ENCODE data around the gene EEFSEC.
A peak's percentile ranks its signal among the peaks of the same experiment; 100 is the strongest.

EEFSEC gene

GRCh38 chr3:128420289-128420688, 267.0 kb downstream of the EEFSEC start:
- DNase-seq, result no peak

- no peak for DNase-seq
These were observed 267.6 kb downstream of the EEFSEC start for GRCh38 chr3:128420720-128421438.

GRCh38 chr3:128421439-128421836, 268.2 kb downstream of the EEFSEC start:
- no peak for DNase-seq

GRCh38 chr3:128421966-128422365, 268.7 kb downstream of the EEFSEC start:
- no peak for DNase-seq

GRCh38 chr3:128422762-128423524, 269.7 kb downstream of the EEFSEC start:
- no peak for DNase-seq

DNA sequence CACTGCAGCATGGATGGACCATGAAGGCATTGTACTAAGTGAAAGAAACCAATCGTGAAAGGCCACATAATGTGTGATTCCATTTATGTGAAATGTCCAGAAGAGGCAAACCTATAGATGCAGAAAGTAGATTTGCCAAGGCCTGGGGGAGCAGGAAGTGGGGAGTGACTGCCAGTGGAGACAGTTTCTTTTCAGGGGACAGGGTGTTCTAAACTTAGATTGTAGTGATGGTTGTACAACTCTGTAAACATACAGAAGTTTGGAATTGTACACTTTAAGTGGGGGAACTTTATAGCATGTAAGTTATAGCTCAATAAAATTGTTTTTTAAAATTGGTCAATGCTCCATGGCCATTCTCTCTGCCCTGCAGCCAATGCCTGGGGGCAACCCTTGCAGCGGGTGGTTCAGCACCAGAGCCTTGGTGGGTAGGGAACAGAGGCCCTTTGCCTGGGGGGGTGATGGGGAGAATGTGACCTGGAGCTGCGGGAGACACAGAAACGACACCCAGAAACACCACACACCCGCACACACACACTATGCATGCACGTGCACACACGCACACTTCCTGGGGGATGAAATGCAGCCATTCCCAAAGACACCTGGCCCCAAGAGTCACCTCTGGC, 270.4 kb downstream of the EEFSEC start:
- DNase-seq, result no peak

DNA sequence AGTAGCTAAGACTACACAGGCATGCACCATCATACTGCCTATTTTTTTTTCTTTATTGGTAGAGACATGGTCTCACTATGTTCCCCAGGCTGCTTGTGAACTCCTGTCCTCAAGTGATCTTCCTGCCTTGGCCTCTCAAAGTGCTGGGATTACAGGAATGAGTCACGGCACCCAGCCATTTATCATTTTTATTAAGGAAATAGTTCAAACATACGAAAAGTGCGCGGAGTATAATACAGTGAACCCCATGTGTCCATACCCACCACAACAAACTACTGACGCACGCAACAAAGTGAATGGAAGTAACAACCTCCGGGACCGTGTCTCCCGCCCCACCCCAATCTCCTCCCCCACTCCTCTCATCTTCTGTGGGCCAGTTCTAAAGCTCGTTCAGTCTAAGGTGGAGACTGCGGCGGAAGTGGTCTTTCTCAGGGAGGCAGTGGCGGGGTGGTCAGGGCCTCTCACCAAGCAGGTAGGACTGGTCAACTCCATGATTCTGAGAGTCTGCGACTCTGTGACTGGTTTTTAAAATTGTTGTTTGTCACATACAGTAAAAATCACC, 271.3 kb downstream of the EEFSEC start:
- DNase-seq, result no peak

GRCh38 chr3:128425142-128425845, 272.0 kb downstream of the EEFSEC start:
- no peak for DNase-seq

GRCh38 chr3:128425846-128426127, 272.5 kb downstream of the EEFSEC start:
- DNase-seq, result no peak

- peak; percentile 87 for DNase-seq
These were observed 273.0 kb downstream of the EEFSEC start for GRCh38 chr3:128426128-128426921.

- DNase-seq, result no peak
These were observed 274.0 kb downstream of the EEFSEC start for GRCh38 chr3:128427175-128427857.

GRCh38 chr3:128427872-128428822, 274.9 kb downstream of the EEFSEC start:
- DNase-seq, result no peak

DNA sequence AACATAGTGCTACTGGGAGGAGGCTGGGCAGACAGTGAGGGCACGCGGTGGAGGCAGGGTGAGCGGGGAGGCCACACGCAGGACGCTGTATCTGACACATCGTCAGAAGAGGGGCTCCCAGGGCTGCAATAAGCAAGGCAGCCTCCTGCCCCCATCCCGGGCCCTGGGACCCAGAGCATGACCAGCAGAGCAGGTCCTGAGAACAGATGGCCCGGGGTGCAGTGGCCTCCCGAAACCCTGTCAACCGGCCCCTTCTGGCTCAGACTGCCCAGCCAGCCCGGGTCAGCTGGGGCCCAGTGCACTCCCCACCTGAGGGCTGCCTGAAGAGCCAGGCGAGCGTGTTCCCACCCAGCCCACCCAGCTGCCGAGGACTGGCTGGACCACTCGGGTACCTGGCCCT, 276.0 kb downstream of the EEFSEC start:
- no peak for DNase-seq

GRCh38 chr3:128429751-128430150, 276.5 kb downstream of the EEFSEC start:
- no peak for DNase-seq

GRCh38 chr3:128430301-128430700, 277.0 kb downstream of the EEFSEC start:
- no peak for DNase-seq

- DNase-seq, result no peak
These were observed 277.4 kb downstream of the EEFSEC start for GRCh38 chr3:128430731-128431130.

- no peak for DNase-seq
These were observed 278.6 kb downstream of the EEFSEC start for GRCh38 chr3:128431803-128432300.

DNA sequence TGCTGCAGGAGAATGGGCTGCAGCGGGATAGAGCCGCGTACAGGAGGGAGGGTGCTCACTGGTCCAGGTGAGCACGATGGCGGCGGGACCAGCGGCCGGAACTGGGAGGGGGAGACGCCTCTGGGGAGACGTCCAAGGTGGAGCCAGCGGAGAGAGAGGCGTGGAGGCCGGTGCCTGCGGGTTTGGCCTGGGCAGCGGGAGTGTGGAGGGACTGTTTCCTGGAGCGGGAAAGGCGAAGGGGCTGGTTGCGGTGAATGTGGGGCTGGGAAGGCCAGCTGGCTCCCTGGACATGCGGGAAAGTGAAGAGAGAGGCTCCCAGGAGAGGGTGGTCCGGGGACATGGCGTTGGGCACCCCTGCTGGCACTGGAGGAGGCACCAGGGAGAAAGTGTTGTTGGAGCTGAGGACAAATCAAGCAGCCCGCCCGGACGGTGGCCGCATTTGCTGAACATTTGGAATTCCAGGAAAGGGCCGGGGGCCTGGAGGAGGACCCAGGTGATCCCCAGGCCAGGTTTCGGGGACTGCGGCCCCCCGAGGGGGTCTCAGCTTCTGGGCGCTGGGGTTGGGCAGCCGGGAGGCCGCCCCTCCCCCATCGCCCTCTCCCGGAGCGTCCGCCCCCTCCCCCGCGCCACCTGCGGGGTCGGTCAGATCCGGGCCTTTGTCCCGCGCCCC, 279.2 kb downstream of the EEFSEC start:
- DNase-seq, result no peak

- no peak for DNase-seq
These were observed 279.9 kb downstream of the EEFSEC start for GRCh38 chr3:128432971-128433836.

Data from activated CD8-positive, alpha-beta memory T cell treated with anti-CD3 and anti-CD28 coated beads for 24 hours (primary cell).